ENCODE results near the gene SYNGR3.

The SYNGR3 gene

DNA sequence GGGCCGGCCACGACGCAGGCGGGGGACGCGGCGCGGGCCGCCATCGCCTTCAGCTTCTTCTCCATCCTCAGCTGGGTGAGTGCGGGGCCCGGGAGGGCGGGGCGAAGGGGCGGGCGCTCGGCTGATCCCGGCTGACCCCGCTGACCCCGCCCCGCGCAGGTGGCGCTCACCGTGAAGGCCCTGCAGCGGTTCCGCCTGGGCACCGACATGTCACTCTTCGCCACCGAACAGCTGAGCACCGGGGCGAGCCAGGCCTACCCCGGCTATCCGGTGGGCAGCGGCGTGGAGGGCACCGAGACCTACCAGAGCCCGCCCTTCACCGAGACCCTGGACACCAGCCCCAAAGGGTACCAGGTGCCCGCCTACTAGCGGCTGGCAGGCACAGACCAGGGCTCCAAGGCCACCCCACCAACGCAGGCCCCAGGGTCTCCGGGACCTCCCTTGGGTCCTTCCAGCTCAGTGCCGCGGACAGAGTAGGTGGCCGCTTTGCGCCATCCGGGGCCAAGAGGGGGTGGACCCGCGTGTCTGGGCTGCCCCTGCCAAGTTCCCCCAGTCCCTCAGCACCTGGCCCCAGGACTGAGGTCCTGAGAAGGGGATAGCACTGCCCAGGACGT lies 3.0 kb downstream of the SYNGR3 start:
- DNase-seq, result no peak

- no peak for DNase-seq
Observed at GRCh38 chr16:1993731-1994131, 4.0 kb downstream of the SYNGR3 start.

GRCh38 chr16:1997494-1998359 lies 8.0 kb downstream of the SYNGR3 start:
- no peak for DNase-seq

- DNase-seq, result no peak
Observed at GRCh38 chr16:1998360-1998835, 8.6 kb downstream of the SYNGR3 start.

DNA sequence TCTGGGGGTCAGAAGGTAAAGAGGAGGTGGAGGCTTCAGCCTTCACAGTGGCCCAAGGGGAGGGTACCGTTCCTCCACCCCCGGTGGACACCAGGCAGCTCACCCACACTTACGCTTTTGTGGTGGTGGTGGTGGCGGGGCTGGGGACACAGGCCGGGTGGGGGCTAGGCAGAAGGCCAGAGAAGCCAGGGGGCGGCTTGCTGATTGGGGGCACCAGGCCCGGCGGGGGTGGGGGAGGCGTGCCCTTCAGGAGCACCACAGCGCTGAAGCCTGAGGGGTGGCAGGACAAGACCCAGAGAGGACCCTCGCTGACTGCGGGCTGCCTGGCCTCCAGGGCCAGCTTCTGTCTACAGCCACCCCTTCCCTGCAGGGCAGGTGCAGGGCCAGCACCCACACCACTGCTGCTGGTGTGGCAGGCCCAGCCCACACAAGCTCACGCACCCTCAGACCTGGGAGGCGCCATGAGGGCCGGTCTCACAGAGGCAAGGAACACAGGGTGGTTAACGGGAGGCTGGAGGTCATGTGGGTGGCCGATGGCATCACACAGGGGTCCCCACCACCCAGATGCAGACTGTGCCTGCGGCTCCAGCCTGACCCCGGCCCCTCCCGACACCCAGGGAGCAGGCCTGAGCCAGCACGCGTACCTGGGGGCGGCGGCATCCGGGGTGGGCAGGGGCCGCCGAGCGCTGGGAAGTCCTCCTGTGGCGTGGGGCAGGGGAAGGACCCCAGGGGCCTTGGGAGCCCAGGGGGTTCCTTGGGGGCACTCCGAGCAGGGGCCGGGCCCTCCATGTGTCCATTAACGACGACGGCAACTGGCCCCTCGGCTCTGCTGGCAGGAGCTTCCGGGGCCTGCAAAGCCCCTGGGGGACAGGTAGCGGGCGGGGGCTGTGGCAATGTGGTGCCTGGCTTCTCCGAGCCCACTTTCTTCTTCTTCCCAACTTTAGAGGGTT lies 9.4 kb downstream of the SYNGR3 start:
- no peak for DNase-seq

DNA sequence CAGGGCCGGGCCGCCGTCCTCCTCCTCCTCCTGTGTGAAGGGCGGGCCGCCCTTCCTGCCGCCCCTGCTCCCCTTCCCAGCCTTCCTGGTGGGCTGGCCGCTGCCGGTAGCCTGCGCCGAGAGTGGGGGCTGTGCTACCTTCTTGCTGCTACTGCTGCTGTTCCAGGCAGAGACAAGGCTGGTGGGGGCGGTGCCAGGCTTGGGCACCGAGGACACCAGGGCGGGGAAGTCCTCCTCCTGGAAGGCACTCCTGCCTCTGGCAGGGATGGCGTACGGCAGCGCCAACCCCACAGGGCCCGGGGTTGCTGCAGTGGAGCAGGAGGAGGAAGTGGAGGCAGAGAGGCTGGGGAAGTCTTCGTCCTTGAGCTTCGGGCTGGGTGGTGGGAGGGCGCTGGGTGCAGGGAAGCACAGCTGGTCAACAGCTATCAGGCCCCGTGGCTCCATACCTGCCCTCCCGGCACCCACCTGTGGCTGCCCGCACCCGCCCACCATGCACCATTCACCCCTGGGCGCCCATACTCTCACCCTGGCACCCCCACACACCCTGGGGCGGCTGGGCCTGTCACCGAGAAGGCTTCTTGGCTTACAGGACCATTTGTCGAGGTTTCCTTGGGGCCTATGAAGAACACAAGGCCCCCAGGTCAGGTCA lies 10.2 kb downstream of the SYNGR3 start:
- no peak for DNase-seq

DNA sequence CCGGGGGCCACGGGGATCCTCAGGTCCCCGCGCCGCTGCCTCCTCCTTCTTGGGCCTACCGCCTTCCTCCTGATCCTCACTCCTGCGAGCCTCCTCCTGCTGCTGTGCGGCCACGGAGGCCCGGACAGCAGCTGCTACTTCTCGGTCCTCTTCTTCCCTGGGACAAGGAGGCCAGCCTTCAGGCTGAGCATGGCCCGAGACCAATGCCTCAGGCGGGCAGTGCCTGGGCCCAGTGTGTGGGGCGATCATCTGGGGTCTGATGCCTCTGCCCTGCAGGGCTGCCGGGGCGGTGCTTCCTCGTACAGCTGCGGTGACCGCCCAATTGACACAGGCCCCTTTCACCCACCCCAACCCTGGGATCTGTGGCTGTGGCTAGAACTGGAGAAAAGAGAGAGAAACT lies 11.3 kb downstream of the SYNGR3 start:
- DNase-seq, result no peak

- DNase-seq, result no peak
Observed at GRCh38 chr16:2001456-2002355, 11.9 kb downstream of the SYNGR3 start.

GRCh38 chr16:2002406-2003230 lies 12.8 kb downstream of the SYNGR3 start:
- DNase-seq, result no peak

DNA sequence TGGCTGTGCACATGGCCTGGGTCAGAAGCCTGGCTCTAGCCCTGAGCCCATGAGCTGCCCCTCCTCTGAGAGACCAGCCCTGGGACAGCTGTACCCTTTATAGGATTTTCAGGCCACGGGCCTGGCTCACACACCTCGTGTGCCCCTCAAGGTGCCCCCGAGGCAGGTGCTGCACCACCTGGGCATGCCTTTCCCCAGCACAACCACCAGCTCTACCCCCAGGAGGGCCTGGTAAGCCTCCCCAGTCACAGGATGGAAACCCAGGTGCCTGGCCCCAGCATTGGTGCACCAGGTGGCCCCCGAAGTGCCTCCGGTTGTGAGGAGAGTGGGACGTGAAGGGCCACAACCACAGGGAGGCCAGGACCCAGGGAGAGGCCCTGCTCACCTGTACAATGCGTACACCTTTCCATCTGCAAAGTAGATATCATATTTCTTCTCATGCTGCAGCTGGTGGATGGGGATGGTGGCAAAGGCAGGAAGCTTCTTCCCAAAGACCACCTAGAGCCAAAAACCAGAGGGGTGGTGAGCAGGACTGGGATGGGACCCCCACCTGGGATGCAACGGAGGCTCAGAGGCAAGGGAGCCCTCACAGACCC lies 13.6 kb downstream of the SYNGR3 start:
- DNase-seq, result no peak

GRCh38 chr16:2003827-2004641 lies 14.3 kb downstream of the SYNGR3 start:
- peak; percentile 56 for DNase-seq

DNA sequence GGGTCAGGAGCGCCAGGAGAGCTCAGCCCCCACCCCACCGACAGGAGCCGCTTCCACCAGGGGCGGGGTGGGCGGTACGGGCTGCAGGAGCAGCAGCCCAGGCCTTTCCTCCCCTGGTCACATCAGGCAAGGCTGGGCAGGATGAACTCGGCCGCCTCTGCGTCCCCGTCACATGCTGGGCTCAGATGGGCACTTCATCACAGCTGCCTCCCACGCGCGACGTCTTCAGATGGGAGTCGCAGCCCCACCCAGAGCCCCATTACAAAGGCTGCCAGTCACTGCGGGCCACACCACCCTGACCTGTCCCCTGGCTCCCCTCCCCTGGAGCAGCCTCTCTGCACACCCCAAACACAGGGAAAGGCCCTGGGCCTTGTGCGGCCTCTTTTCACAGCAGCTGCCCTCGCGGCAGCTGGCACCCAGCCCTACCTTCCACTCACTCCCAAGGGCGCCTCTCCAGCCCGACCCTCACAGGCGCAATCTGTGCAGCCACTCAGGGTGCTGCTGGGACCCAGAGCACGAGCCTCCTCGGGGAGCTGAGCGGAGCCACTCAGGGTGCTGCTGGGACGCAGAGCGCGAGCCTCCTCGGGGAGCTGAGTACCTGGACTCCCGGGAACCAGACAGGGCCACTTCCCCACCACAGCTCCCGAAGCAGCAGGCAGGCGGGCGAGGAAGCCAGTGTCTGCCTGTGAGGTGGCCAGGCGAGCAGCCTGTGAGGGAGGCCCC lies 15.2 kb downstream of the SYNGR3 start:
- DNase-seq, result no peak

- DNase-seq, result no peak
Observed at GRCh38 chr16:2005646-2006045, 15.9 kb downstream of the SYNGR3 start.

GRCh38 chr16:2006317-2006716 lies 16.5 kb downstream of the SYNGR3 start:
- no peak for DNase-seq

DNA sequence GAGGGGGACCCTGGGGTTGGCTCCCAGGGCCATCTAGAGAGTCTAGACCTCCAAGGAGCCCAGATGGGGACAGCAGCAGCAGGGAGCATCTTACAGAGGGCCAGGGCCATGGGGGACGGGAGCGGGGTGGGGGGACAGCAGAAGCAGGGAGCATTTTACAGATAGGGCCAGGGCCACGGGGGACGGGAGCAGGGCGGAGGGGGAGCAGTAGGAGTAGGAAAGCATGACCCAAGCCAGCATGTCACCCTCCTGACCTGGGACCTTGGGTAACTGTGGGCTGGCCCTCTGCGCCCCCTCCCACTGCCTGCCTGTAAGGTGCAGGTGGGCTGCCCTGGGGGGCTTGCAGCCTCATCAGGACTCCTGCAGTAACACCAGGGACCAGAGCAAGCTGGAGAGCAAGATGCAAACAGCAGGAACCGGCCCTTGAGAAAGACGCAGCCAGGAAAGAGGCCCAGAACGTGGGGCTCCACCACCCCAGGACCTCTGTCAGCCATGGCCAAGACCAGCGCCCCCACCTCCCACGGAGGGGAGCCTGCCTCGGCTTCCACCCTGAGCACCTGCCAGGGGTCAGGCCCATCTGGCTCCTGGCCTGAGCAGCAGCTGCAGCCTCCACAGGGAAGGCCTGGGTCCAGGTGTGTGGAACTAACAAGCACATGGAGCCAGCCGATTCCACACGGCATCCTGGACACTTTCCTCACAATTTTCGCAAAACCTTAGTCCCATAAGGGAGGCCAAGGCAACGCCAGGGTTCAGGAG lies 17.5 kb downstream of the SYNGR3 start:
- DNase-seq, result no peak

GRCh38 chr16:2008009-2008526 lies 18.3 kb downstream of the SYNGR3 start:
- no peak for DNase-seq

GRCh38 chr16:2008631-2009163 lies 18.9 kb downstream of the SYNGR3 start:
- DNase-seq, result no peak

Data from GDM1 (cell line).